Mesendoderm (in vitro differentiated cells): Measurements from ENCODE around the gene CHST5.

Experiments
- DNase-seq: peaks from one replicate; pipeline ENCODE4 v3.0.0; 2013
- H2AK5ac ChIP-seq: 2 replicates; pipeline ENCODE4 v1.6.1; 2013; ENCODE audit warnings: low read length, inconsistent platforms
- H2BK120ac ChIP-seq: 2 replicates; pipeline ENCODE4 v1.6.1; 2013; ENCODE audit warnings: low read depth, mild to moderate bottlenecking, low read length, moderate library complexity, mixed read lengths
- H2BK15ac ChIP-seq: replicated peaks from 2 replicates; pipeline ENCODE4 v1.6.1; 2013; ENCODE audit warnings: low read depth, mild to moderate bottlenecking, moderate library complexity
- H2BK5ac ChIP-seq: 2 replicates; pipeline ENCODE4 v1.6.1; 2013; ENCODE audit warnings: low read length, inconsistent platforms
- H3K18ac ChIP-seq: 2 replicates; pipeline ENCODE4 v1.6.1; 2013; ENCODE audit warnings: mild to moderate bottlenecking, low read length, mixed read lengths
- H3K23ac ChIP-seq: one replicate; pipeline ENCODE4 v1.6.1; 2013; ENCODE audit warnings: low read length
- H3K27ac ChIP-seq: 2 replicates; pipeline ENCODE4 v1.5.1; 2013; ENCODE audit warnings: low read depth, mild to moderate bottlenecking, inconsistent platforms, low read length, moderate library complexity
- H3K27me3 ChIP-seq: 2 replicates; pipeline ENCODE4 v1.6.1; 2013; ENCODE audit warnings: low read length, control low read depth, mild to moderate bottlenecking, inconsistent platforms; ENCODE audit not compliant: insufficient read depth, poor library complexity
- H3K36me3 ChIP-seq: 2 replicates; pipeline ENCODE4 v1.6.1; 2013; ENCODE audit warnings: low read length, inconsistent platforms; ENCODE audit not compliant: control insufficient read depth, insufficient read depth
- H3K4ac ChIP-seq: one replicate; pipeline ENCODE4 v1.6.1; 2013; ENCODE audit warnings: low read depth, mild to moderate bottlenecking, low read length, moderate library complexity
- H3K4me1 ChIP-seq: 2 replicates; pipeline ENCODE4 v1.6.1; 2013; ENCODE audit warnings: low read depth, low read length, inconsistent platforms; ENCODE audit not compliant: control insufficient read depth
- H3K4me2 ChIP-seq: 2 replicates; pipeline ENCODE4 v1.6.1; 2013; ENCODE audit warnings: low read length
- H3K4me3 ChIP-seq: 2 replicates; pipeline ENCODE4 v1.5.1; 2013; ENCODE audit warnings: mild to moderate bottlenecking, low read length
- H3K56ac ChIP-seq: one replicate; pipeline ENCODE4 v1.6.1; 2013; ENCODE audit warnings: low read length
- H3K79me1 ChIP-seq: 2 replicates; pipeline ENCODE4 v1.6.1; 2013; ENCODE audit warnings: low read length, inconsistent platforms
- H3K79me2 ChIP-seq: 2 replicates; pipeline ENCODE4 v1.6.1; 2013; ENCODE audit warnings: mild to moderate bottlenecking, low read length; ENCODE audit not compliant: control insufficient read depth, insufficient read depth
- H3K9ac ChIP-seq: 2 replicates; pipeline ENCODE4 v1.6.1; 2013; ENCODE audit warnings: low read length, inconsistent platforms
- H4K5ac ChIP-seq: one replicate; pipeline ENCODE4 v1.6.1; 2013; ENCODE audit warnings: low read length
- H4K8ac ChIP-seq: one replicate; pipeline ENCODE4 v1.6.1; 2013; ENCODE audit warnings: low read depth, mild to moderate bottlenecking, control low read depth, low read length, moderate library complexity
- WGBS: extraction: QIAGEN DNeasy Blood & Tissue Kit; methylation state at CpG from one replicate; pipeline ENCODE4 v1.1.7; 2013; ENCODE audit warnings: low lambda C conversion rate, missing lambda C conversion rate; ENCODE audit not compliant: insufficient coverage; ENCODE audit errors: extremely low coverage; 5-methylcytosine and 5-hydroxymethylcytosine counted together

The CHST5 gene

GRCh38 chr16:75481475-75481874, 54.4 kb downstream of the CHST5 start:
- H3K18ac ChIP-seq = no peak overlapping the region
- WGBS = no CpG with 5 or more reads among the region's 7 CpGs

GRCh38 chr16:75479421-75479990, 56.4 kb downstream of the CHST5 start:
- H3K27ac ChIP-seq = no peak overlapping the region
- no peaks in the 10 kb centered on the region for H3K79me1 ChIP-seq
- H3K4ac ChIP-seq = no peak overlapping the region
- H3K23ac ChIP-seq = no peak overlapping the region
- no peak overlapping the region for H3K18ac ChIP-seq
- H3K79me2 ChIP-seq = no peaks in the 10 kb centered on the region
- H3K9ac ChIP-seq = no peak overlapping the region
- H4K5ac ChIP-seq = no peak overlapping the region
- no peak for DNase-seq
- no peaks in the 10 kb centered on the region for H3K4me1 ChIP-seq
- no peak overlapping the region for H2AK5ac ChIP-seq
- H3K4me3 ChIP-seq = no peak overlapping the region
- no peak overlapping the region for H2BK120ac ChIP-seq
- H3K4me2 ChIP-seq = no peak overlapping the region
- WGBS = no CpG with 5 or more reads among the region's 47 CpGs
- no peak overlapping the region for H4K8ac ChIP-seq
- H3K27me3 ChIP-seq = no peaks in the 10 kb centered on the region
- H3K36me3 ChIP-seq = peaks cover 2% of the 10 kb centered on the region
- H2BK5ac ChIP-seq = no peak overlapping the region
- H2BK15ac ChIP-seq = no peak overlapping the region
- no peak overlapping the region for H3K56ac ChIP-seq

More at GRCh38 chr16:75481475-75481874, 54.4 kb downstream of the CHST5 start:
- H3K56ac ChIP-seq = no peak overlapping the region
- H3K79me2 ChIP-seq = no peaks in the 10 kb centered on the region
- no peak for DNase-seq
- no peak overlapping the region for H3K4ac ChIP-seq
- H2AK5ac ChIP-seq = no peak overlapping the region
- H3K36me3 ChIP-seq = peaks cover 2% of the 10 kb centered on the region
- no peak overlapping the region for H2BK120ac ChIP-seq
- H3K9ac ChIP-seq = no peak overlapping the region
- H3K4me2 ChIP-seq = no peak overlapping the region
- no peak overlapping the region for H2BK15ac ChIP-seq
- no peaks in the 10 kb centered on the region for H3K27me3 ChIP-seq
- H2BK5ac ChIP-seq = no peak overlapping the region
- H3K27ac ChIP-seq = no peak overlapping the region
- H3K4me3 ChIP-seq = no peak overlapping the region
- no peak overlapping the region for H4K8ac ChIP-seq
- no peaks in the 10 kb centered on the region for H3K79me1 ChIP-seq
- H3K23ac ChIP-seq = no peak overlapping the region
- no peaks in the 10 kb centered on the region for H3K4me1 ChIP-seq
- no peak overlapping the region for H4K5ac ChIP-seq
